Esophagus squamous epithelium (tissue), 4 donors: ENCODE data around the gene SPP2.

Source experiments
- POLR2A ChIP-seq, 4 donors: fragments of 450-650 bp; IDR thresholded peaks; one replicate each; pipeline ENCODE4 v1.6.1; 2017; ENCODE audit warnings: antibody characterized with exemption in 4 of 4, mild to moderate bottlenecking in 4 of 4, moderate library complexity in 3 of 4
- TF ChIP-seq, protein P1 (sequence below), 6 experiments: fragments of 450-650 bp in 4 of 6; fragments of 200-600 bp in 2 of 6; sonication (generic) in 2 of 6; IDR thresholded peaks; one replicate each; pipeline ENCODE4 v1.5.1; 2016 to 2019; ENCODE audit warnings: antibody characterized with exemption in 6 of 6, mild to moderate bottlenecking in 4 of 6, moderate library complexity in 4 of 6

DNA sequence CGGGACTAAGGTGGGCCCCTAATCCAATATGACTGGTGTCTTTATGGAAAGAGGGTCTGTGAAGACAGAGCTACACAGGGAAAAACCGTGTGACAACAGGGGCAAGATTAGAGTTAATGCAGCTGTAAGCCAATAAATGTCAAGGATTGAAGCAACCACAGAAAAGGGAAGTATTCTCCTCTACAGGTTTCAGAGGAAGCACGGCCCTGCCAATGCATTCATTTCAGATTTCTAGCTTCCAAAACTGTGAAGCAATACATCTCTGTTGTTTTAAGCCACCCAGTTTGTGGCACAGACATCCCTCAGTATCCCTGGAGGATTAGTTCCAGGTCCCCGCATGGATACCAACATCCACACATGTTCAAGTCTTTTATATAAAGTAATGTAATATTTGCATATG is 48.8 kb downstream of the SPP2 start:
- TF ChIP-seq, protein P1, sequence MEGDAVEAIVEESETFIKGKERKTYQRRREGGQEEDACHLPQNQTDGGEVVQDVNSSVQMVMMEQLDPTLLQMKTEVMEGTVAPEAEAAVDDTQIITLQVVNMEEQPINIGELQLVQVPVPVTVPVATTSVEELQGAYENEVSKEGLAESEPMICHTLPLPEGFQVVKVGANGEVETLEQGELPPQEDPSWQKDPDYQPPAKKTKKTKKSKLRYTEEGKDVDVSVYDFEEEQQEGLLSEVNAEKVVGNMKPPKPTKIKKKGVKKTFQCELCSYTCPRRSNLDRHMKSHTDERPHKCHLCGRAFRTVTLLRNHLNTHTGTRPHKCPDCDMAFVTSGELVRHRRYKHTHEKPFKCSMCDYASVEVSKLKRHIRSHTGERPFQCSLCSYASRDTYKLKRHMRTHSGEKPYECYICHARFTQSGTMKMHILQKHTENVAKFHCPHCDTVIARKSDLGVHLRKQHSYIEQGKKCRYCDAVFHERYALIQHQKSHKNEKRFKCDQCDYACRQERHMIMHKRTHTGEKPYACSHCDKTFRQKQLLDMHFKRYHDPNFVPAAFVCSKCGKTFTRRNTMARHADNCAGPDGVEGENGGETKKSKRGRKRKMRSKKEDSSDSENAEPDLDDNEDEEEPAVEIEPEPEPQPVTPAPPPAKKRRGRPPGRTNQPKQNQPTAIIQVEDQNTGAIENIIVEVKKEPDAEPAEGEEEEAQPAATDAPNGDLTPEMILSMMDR (IDR thresholded peaks at IDR 0.05): no peak
- no peak for TF ChIP-seq POLR2A (IDR thresholded peaks at IDR 0.05)
